ENCODE data around the gene DVL2. TPM values are rescaled to one million over a fixed set of nuclear protein-coding genes. Genes with fewer than 3 reads are reported as not detected.
A peak's percentile ranks its signal among the peaks of the same experiment; 100 is the strongest.

DVL2 gene
- total and polyA plus RNA-seq, 2 donors (not counting 3 experiments of a cell fraction or from before 2014, with no cell fraction given), result 17.2 to 55.9 TPM

- DNase-seq (ENCODE audit: low read depth, low spot score) (peak; percentile 99), FAIRE-seq (peak; percentile 97)
- H3K79me2 ChIP-seq (ENCODE audit: control insufficient read depth, insufficient read depth, low read length), result peaks cover 18% of the 10 kb centered on the region
- dilution Hi-C loops (cut with MboI; ENCODE audit: extremely low pct_ligation_motif_present, low sequenced_read_pairs) (no loop called here), intact Hi-C loops (cut with micrococcal nuclease) (loop anchor here (1.0 to 2.0 kb wide), 3 partner anchors 9 to 92 kb away; partner anchors contain the start of genes EIF5A and ELP5)
- no peak overlapping the region for H2AFZ ChIP-seq (ENCODE audit: low read depth, low read length)
- no peaks in the 10 kb centered on the region for H3K9me1 ChIP-seq (replicated peaks; ENCODE audit: control insufficient read depth, extremely low read depth, insufficient read depth, low read length)
- H3K9ac ChIP-seq (replicated peaks; ENCODE audit: extremely low read depth, insufficient read depth, low read length), result no peak overlapping the region
- no peaks in the 10 kb centered on the region for H3K36me3 ChIP-seq (ENCODE audit: control insufficient read depth in 2 of 2, extremely low read depth in 1 of 2, insufficient read depth in 2 of 2, low read length in 2 of 2)
- H3K27ac ChIP-seq (ENCODE audit: insufficient read depth, low read depth, low read length), result peak overlapping the region; percentile 63
- BruUV-seq (replicated peaks), result no TSS peak
- peak overlapping the region in 2 of 3 experiments; percentile 43 to 44 for H3K4me3 ChIP-seq (replicated peaks in 1 of 3; ENCODE audit: insufficient read depth in 1 of 3, low read depth in 1 of 3, low read length in 3 of 3)
- H3K27me3 ChIP-seq (ENCODE audit: control insufficient read depth in 2 of 2, insufficient read depth in 2 of 2, low read length in 2 of 2), result no peaks in the 10 kb centered on the region
- no peaks in the 10 kb centered on the region for H4K20me1 ChIP-seq (replicated peaks; ENCODE audit: control insufficient read depth, extremely low read depth, insufficient read depth, low read length)
- TF ChIP-seq FOS (IDR thresholded peaks at IDR 0.05; ENCODE audit: borderline replicate concordance, insufficient read depth, low read length) (no peak), GATA2 (IDR thresholded peaks at IDR 0.05; ENCODE audit: insufficient read depth, insufficient read length, low read depth, low read length) (peak; percentile 61), MYC (IDR thresholded peaks at IDR 0.05; ENCODE audit: low read depth, low read length) (no peak), EZH2 (IDR thresholded peaks at IDR 0.05; ENCODE audit: borderline replicate concordance, low read depth, low read length, severe bottlenecking) (no peak), POLR2A (IDR thresholded peaks at IDR 0.05; ENCODE audit: low read depth, low read length) (no peak), POLR2AphosphoS5 (IDR thresholded peaks at IDR 0.05; ENCODE audit: insufficient read depth, low read depth, low read length) (no peak), JUN (IDR thresholded peaks at IDR 0.05; ENCODE audit: borderline replicate concordance, insufficient read depth, insufficient read length, low read depth) (no peak), CTCF (IDR thresholded peaks at IDR 0.05; ENCODE audit: extremely low read depth in 1 of 2, insufficient read depth in 1 of 2, low read depth in 1 of 2, low read length in 2 of 2) (peak; percentile 48 to 74)
- TF ChIP-seq, protein P1, sequence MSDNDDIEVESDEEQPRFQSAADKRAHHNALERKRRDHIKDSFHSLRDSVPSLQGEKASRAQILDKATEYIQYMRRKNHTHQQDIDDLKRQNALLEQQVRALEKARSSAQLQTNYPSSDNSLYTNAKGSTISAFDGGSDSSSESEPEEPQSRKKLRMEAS (IDR thresholded peaks at IDR 0.05; ENCODE audit: insufficient read depth, insufficient read length), result peak; percentile 23
- H3K9me3 ChIP-seq (replicated peaks; ENCODE audit: control insufficient read depth, insufficient read depth, low read length), result no peaks in the 10 kb centered on the region
- H3K4me1 ChIP-seq (ENCODE audit: control insufficient read depth, extremely low read depth, insufficient read depth, low read length), result peaks cover 33% of the 10 kb centered on the region
- CTCF ChIA-PET, result interaction anchor here (0.6 to 2.8 kb wide), 8 partner anchors 24 to 169 kb away, joined by 3 to 16 read pairs (median 4); partner anchors contain the start of gene PHF23
- H3K4me2 ChIP-seq (ENCODE audit: insufficient read depth, low read length), result peak overlapping the region; percentile 58
- POLR2A ChIA-PET, result no interaction called here
Measured at GRCh38 chr17:7214300-7215135, 19.8 kb downstream of the DVL2 start.

All from endothelial cell of umbilical vein (primary cell).